Kidney glomerular epithelial cell (primary cell): Measurements from ENCODE around the gene TMTC1.

Source experiments
- DNase-seq: peaks from one replicate; lab custom pipeline; 2025; lab: John Stamatoyannopoulos, UW

Gene TMTC1

GRCh38 chr12:29614694-29615325 lies 168.9 kb downstream of the TMTC1 start:
- DNase-seq = no peak

GRCh38 chr12:29612912-29613311 lies 170.8 kb downstream of the TMTC1 start:
- no peak for DNase-seq

- DNase-seq = no peak
These were observed 171.8 kb downstream of the TMTC1 start for GRCh38 chr12:29611906-29612305.

GRCh38 chr12:29610473-29611170 lies 173.1 kb downstream of the TMTC1 start:
- no peak for DNase-seq

- DNase-seq = no peak
These were observed 174.1 kb downstream of the TMTC1 start for GRCh38 chr12:29609431-29610215.

GRCh38 chr12:29608581-29608980 lies 175.2 kb downstream of the TMTC1 start:
- no peak for DNase-seq

- no peak for DNase-seq
These were observed 184.4 kb downstream of the TMTC1 start for GRCh38 chr12:29599381-29599780.

- DNase-seq = no peak
These were observed 188.5 kb downstream of the TMTC1 start for GRCh38 chr12:29595071-29595755.

GRCh38 chr12:29593001-29593400 lies 190.7 kb downstream of the TMTC1 start:
- DNase-seq = no peak

- DNase-seq = no peak
These were observed 192.4 kb downstream of the TMTC1 start for GRCh38 chr12:29591140-29592020.

- DNase-seq = no peak
These were observed 193.9 kb downstream of the TMTC1 start for GRCh38 chr12:29589851-29590250.

- DNase-seq = no peak
These were observed 194.4 kb downstream of the TMTC1 start for GRCh38 chr12:29589286-29589820.

- no peak for DNase-seq
These were observed 201.0 kb downstream of the TMTC1 start for GRCh38 chr12:29582677-29583272.

- no peak for DNase-seq
These were observed 201.6 kb downstream of the TMTC1 start for GRCh38 chr12:29582146-29582545.

GRCh38 chr12:29581631-29582030 lies 202.1 kb downstream of the TMTC1 start:
- no peak for DNase-seq

- no peak for DNase-seq
These were observed 202.8 kb downstream of the TMTC1 start for GRCh38 chr12:29580971-29581370.

GRCh38 chr12:29578731-29579130 lies 205.0 kb downstream of the TMTC1 start:
- no peak for DNase-seq

- no peak for DNase-seq
These were observed 205.7 kb downstream of the TMTC1 start for GRCh38 chr12:29578070-29578469.

GRCh38 chr12:29574500-29574899 lies 209.2 kb downstream of the TMTC1 start:
- DNase-seq = no peak

- no peak for DNase-seq
These were observed 210.8 kb downstream of the TMTC1 start for GRCh38 chr12:29572938-29573337.

- no peak for DNase-seq
These were observed 211.3 kb downstream of the TMTC1 start for GRCh38 chr12:29572464-29572863.
